Smooth muscle cell (in vitro differentiated cells): ENCODE results near the gene ARHGDIB. TPM values are rescaled to one million over a fixed set of nuclear protein-coding genes. Genes with fewer than 3 reads are reported as not detected.

ENCODE experiments used
- DNase-seq: peaks from one replicate; lab custom pipeline; 2025; ENCODE audit not compliant: unreplicated experiment; lab: John Stamatoyannopoulos, UW
- H2AFZ ChIP-seq: fragments of 200-600 bp; sonication (generic); 2 replicates; pipeline ENCODE4 v1.6.0; 2016; ENCODE audit warnings: antibody characterized with exemption, low read depth, mild to moderate bottlenecking
- H3F3A ChIP-seq: fragments of 200-600 bp; sonication (generic); 2 replicates; pipeline ENCODE4 v1.6.0; 2017; ENCODE audit warnings: antibody characterized with exemption, low read depth
- H3K27ac ChIP-seq: fragments of 200-600 bp; sonication (generic); 2 replicates; pipeline ENCODE4 v1.5.1; 2016; ENCODE audit warnings: low read depth, mild to moderate bottlenecking
- H3K27me3 ChIP-seq: fragments of 200-600 bp; sonication (generic); 2 replicates; pipeline ENCODE4 v1.6.1; 2016; ENCODE audit warnings: low read depth, mild to moderate bottlenecking
- H3K36me3 ChIP-seq: fragments of 200-600 bp; sonication (generic); 2 replicates; pipeline ENCODE4 v1.5.1; 2016; ENCODE audit warnings: low read depth
- H3K4me1 ChIP-seq: fragments of 200-600 bp; sonication (generic); 2 replicates; pipeline ENCODE4 v1.5.1; 2016; ENCODE audit warnings: low read depth
- H3K4me2 ChIP-seq: fragments of 200-600 bp; sonication (generic); 2 replicates; pipeline ENCODE4 v1.6.0; 2016; ENCODE audit warnings: mild to moderate bottlenecking
- H3K4me3 ChIP-seq: fragments of 200-600 bp; sonication (generic); 2 replicates; pipeline ENCODE4 v1.5.1; 2016; ENCODE audit warnings: mild to moderate bottlenecking
- H3K79me2 ChIP-seq: fragments of 200-600 bp; sonication (generic); 2 replicates; pipeline ENCODE4 v1.6.0; 2016; ENCODE audit warnings: low read depth, mild to moderate bottlenecking
- H3K9ac ChIP-seq: fragments of 200-600 bp; sonication (generic); 2 replicates; pipeline ENCODE4 v1.6.0; 2016; ENCODE audit warnings: low read depth
- H3K9me3 ChIP-seq: fragments of 200-600 bp; sonication (generic); replicated peaks from 2 replicates; pipeline ENCODE4 v1.5.1; 2016; ENCODE audit warnings: low read depth
- H4K20me1 ChIP-seq: fragments of 200-600 bp; sonication (generic); 2 replicates; pipeline ENCODE4 v1.6.0; 2016; ENCODE audit warnings: low read depth
- CTCF ChIP-seq: fragments of 200-600 bp; sonication (generic); IDR thresholded peaks from 2 replicates; pipeline ENCODE4 v1.5.1; 2017; ENCODE audit warnings: borderline replicate concordance, mild to moderate bottlenecking, antibody characterized with exemption; ENCODE audit not compliant: insufficient read depth, poor library complexity, severe bottlenecking
- WGBS: methylation state at CpG from one replicate; pipeline ENCODE4 v1.1.7; 2016; ENCODE audit warnings: low lambda C conversion rate; 5-methylcytosine and 5-hydroxymethylcytosine counted together
- polyA plus RNA-seq: library from polyadenylated mRNA; unstranded; fragments of >200 nt; fragmentation: Nextera tagmentation; extraction: Ambion mirVana; gene quantifications from 2 replicates; pipeline ENCODE4 v1.2.1, GENCODE V29; 2016
- total RNA-seq: library from RNA; depleted of rRNA; stranded (reverse); fragments of >200 nt; gene quantifications from 2 replicates; pipeline ENCODE4 v1.2.3, GENCODE V29; 2014

ARHGDIB gene
- total and polyA plus RNA-seq, 2 experiments from 2014 or later, result 35.8 to 36.4 TPM

- Histone ChIP-seq H3K4me1 (no peaks in the 10 kb centered on the region), H3K79me2 (no peaks in the 10 kb centered on the region), H3K36me3 (no peaks in the 10 kb centered on the region), H3K9ac (peak overlapping the region; percentile 50), H3K4me2 (peak overlapping the region; percentile 56), H3F3A (peaks cover 10% of the 10 kb centered on the region), H3K27ac (peak overlapping the region; percentile 93), H3K4me3 (no peak overlapping the region), H3K27me3 (no peaks in the 10 kb centered on the region), H4K20me1 (no peaks in the 10 kb centered on the region), H2AFZ (peak overlapping the region; percentile 83), H3K9me3 (no peaks in the 10 kb centered on the region)
- no peak for DNase-seq
- no peak for TF ChIP-seq CTCF
- 62% methylated on average over 5 of the region's 5 CpGs for WGBS
Measured at GRCh38 chr12:14910090-14910915, 51.1 kb downstream of the ARHGDIB start.

GRCh38 chr12:14907953-14908352 is 53.4 kb downstream of the ARHGDIB start:
- H3K36me3 ChIP-seq, result no peaks in the 10 kb centered on the region
- no peak overlapping the region for H3K27ac ChIP-seq
- 90% methylated on average over 1 of the region's 1 CpG for WGBS
- no peak overlapping the region for H3K9ac ChIP-seq
- no peaks in the 10 kb centered on the region for H3K9me3 ChIP-seq
- H2AFZ ChIP-seq, result no peak overlapping the region
- no peak for TF ChIP-seq CTCF
- H4K20me1 ChIP-seq, result no peaks in the 10 kb centered on the region
- no peak overlapping the region for H3K4me2 ChIP-seq
- no peaks in the 10 kb centered on the region for H3K27me3 ChIP-seq
- H3K4me3 ChIP-seq, result no peak overlapping the region
- H3K79me2 ChIP-seq, result no peaks in the 10 kb centered on the region
- H3K4me1 ChIP-seq, result no peaks in the 10 kb centered on the region
- H3F3A ChIP-seq, result peaks cover 2% of the 10 kb centered on the region
- DNase-seq, result no peak

DNA sequence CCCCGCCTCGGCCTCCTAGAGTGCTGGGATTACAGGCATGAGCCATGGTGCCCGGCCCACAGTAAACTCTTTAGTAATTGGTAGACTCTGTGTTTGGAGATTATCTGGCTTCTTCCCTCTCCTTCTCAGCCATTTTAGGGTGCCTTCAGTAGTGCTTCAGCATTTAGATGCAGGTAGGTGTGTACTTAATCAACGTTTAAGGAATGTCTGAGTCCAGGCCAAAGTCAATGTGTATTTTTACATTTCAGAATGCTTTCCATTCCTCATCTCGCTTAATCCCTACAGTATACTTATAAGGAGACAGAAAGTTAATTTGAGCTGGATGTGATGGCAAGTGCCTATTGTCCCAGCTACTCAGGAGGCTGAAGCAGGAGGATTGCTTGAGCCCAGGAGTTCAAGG is 55.3 kb downstream of the ARHGDIB start:
- 95% methylated on average over 5 of the region's 5 CpGs for WGBS
- Histone ChIP-seq H4K20me1 (no peaks in the 10 kb centered on the region), H3K9ac (no peak overlapping the region), H3F3A (no peaks in the 10 kb centered on the region), H3K36me3 (no peaks in the 10 kb centered on the region), H3K27ac (no peak overlapping the region), H3K79me2 (no peaks in the 10 kb centered on the region), H3K4me3 (no peak overlapping the region), H3K27me3 (no peaks in the 10 kb centered on the region), H2AFZ (no peak overlapping the region), H3K4me2 (no peak overlapping the region), H3K9me3 (no peaks in the 10 kb centered on the region), H3K4me1 (peaks cover 5% of the 10 kb centered on the region)
- TF ChIP-seq CTCF, result no peak
- no peak for DNase-seq
